Keratinocyte (primary cell): Measurements from ENCODE around the gene ZNF74.

Experiments used
- EZH2 ChIP-seq: IDR thresholded peaks from one replicate; pipeline ENCODE4 v1.6.1; 2012; ENCODE audit warnings: inconsistent platforms, mild to moderate bottlenecking, low read length, moderate library complexity
- TF ChIP-seq, protein P1 (sequence below), 3 experiments: IDR thresholded peaks in 1 of 3; conservative IDR thresholded peaks in 1 of 3; optimal IDR thresholded peaks in 1 of 3; 2 replicates in 2 of 3; 3 replicates in 1 of 3; pipeline versions ENCODE3 to v1.5.1; 2011; ENCODE audit warnings: low read length in 3 of 3, mild to moderate bottlenecking in 3 of 3, moderate library complexity in 2 of 3, control low read depth in 1 of 3, inconsistent platforms in 1 of 3; ENCODE audit not compliant: insufficient read depth in 2 of 3; ENCODE audit errors: extremely low read depth in 1 of 3

DNA sequence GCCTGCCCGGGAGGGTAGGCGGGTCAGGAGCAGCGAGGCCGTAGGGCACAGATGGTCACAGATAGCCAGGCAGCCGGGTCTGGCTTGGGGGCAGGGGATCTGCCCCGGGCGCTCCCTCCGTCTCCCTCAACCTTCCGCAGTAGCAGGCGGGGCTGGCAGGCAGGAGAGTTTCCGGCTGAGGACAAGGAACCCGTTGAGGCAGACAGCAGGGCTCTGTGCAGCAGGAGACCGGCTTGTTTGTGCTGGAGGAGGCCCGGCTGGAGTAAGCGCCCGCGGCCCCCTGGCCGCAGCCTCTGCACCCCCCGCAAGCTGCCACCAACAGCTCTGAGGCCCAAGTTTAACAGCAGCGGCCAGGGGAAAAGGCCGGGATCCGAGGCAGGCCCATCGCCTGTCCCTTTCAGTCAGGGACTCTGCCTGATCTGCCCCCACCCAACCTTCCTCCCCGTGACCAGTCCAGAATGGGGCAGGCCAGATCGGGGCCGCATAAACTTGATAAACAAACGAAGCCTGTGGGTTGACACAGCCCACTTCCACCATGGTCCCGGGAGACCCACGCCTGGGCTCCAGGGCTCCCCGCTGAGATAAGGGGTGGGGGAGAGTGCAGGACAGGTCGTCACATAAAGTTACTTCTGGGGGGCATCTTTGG is 30.1 kb downstream of the ZNF74 start:
- TF ChIP-seq, protein P1, sequence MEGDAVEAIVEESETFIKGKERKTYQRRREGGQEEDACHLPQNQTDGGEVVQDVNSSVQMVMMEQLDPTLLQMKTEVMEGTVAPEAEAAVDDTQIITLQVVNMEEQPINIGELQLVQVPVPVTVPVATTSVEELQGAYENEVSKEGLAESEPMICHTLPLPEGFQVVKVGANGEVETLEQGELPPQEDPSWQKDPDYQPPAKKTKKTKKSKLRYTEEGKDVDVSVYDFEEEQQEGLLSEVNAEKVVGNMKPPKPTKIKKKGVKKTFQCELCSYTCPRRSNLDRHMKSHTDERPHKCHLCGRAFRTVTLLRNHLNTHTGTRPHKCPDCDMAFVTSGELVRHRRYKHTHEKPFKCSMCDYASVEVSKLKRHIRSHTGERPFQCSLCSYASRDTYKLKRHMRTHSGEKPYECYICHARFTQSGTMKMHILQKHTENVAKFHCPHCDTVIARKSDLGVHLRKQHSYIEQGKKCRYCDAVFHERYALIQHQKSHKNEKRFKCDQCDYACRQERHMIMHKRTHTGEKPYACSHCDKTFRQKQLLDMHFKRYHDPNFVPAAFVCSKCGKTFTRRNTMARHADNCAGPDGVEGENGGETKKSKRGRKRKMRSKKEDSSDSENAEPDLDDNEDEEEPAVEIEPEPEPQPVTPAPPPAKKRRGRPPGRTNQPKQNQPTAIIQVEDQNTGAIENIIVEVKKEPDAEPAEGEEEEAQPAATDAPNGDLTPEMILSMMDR (optimal IDR thresholded peaks at IDR 0.05 in 1 of 3, IDR thresholded peaks at IDR 0.05 in 1 of 3, conservative IDR thresholded peaks at IDR 0.05 in 1 of 3; ENCODE audit: extremely low read depth in 1 of 3, insufficient read depth in 2 of 3, low read length in 3 of 3) = no peak
- TF ChIP-seq EZH2 = no peak
